ENCODE measurements around the gene ARHGAP42.

DNA sequence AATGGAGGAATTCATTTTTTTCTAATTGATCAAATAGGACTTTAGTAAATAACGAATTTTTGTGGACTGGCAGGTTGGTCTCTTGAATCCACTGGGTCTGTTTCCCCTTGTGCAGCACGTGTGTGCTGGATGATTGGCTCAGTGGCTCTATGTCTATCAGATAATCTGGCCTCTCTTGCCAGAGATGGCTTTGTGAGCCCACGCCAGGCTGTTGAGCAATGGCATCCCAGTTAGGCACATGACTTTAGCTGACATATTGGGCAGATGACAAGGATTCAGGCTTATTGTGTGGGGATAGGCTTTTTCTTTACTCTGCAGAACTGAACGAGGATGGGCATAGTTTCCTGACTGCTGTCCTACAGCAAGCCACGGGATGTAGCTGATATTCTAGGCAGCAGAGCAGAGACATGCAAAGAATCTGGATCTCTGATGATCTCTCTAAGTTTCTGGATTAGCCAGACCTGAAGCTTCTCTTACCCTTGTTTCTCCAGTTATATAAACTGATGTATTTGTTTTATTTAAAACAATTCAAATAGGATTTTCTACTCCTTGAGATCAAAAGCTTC lies 144.9 kb downstream of the ARHGAP42 start:
- TF ChIP-seq POLR2AphosphoS5 (IDR thresholded peaks at IDR 0.05; ENCODE audit: low read depth) (no peak), GABPA (IDR thresholded peaks at IDR 0.05; ENCODE audit: low read depth) (no peak)
- TF ChIP-seq, protein P1, sequence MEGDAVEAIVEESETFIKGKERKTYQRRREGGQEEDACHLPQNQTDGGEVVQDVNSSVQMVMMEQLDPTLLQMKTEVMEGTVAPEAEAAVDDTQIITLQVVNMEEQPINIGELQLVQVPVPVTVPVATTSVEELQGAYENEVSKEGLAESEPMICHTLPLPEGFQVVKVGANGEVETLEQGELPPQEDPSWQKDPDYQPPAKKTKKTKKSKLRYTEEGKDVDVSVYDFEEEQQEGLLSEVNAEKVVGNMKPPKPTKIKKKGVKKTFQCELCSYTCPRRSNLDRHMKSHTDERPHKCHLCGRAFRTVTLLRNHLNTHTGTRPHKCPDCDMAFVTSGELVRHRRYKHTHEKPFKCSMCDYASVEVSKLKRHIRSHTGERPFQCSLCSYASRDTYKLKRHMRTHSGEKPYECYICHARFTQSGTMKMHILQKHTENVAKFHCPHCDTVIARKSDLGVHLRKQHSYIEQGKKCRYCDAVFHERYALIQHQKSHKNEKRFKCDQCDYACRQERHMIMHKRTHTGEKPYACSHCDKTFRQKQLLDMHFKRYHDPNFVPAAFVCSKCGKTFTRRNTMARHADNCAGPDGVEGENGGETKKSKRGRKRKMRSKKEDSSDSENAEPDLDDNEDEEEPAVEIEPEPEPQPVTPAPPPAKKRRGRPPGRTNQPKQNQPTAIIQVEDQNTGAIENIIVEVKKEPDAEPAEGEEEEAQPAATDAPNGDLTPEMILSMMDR (IDR thresholded peaks at IDR 0.05; ENCODE audit: insufficient read depth, low read length), result no peak
- TF ChIP-seq, protein P2, sequence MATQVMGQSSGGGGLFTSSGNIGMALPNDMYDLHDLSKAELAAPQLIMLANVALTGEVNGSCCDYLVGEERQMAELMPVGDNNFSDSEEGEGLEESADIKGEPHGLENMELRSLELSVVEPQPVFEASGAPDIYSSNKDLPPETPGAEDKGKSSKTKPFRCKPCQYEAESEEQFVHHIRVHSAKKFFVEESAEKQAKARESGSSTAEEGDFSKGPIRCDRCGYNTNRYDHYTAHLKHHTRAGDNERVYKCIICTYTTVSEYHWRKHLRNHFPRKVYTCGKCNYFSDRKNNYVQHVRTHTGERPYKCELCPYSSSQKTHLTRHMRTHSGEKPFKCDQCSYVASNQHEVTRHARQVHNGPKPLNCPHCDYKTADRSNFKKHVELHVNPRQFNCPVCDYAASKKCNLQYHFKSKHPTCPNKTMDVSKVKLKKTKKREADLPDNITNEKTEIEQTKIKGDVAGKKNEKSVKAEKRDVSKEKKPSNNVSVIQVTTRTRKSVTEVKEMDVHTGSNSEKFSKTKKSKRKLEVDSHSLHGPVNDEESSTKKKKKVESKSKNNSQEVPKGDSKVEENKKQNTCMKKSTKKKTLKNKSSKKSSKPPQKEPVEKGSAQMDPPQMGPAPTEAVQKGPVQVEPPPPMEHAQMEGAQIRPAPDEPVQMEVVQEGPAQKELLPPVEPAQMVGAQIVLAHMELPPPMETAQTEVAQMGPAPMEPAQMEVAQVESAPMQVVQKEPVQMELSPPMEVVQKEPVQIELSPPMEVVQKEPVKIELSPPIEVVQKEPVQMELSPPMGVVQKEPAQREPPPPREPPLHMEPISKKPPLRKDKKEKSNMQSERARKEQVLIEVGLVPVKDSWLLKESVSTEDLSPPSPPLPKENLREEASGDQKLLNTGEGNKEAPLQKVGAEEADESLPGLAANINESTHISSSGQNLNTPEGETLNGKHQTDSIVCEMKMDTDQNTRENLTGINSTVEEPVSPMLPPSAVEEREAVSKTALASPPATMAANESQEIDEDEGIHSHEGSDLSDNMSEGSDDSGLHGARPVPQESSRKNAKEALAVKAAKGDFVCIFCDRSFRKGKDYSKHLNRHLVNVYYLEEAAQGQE (IDR thresholded peaks at IDR 0.05; ENCODE audit: insufficient replicate concordance, low read depth), result no peak

Measured in HL-60 (cell line).